ENCODE results near the gene CNTN5.

The CNTN5 gene

DNA sequence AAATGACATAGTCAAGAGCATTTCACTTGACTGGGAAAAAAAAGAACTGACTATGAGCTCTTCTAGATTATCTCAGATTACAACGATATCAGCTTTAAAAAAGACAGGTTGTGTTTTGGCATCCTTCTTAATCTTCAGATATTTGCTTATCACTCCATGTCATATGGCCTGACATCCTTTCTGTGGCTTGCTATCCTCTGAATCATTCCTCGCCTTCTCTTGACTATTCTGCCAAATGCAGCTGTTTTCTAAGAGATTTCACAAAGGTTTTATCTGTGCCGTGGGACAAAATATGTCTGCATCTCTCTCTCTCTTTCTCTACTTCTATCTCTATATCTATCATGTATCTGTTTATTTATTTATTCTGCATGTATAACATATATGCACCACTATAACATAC, 746.1 kb downstream of the CNTN5 start:
- Histone ChIP-seq H2AK5ac (ENCODE audit: low read length) (no peak overlapping the region), H3K27ac (ENCODE audit: low read depth, low read length) (no peak overlapping the region), H3K4me1 (ENCODE audit: control insufficient read depth in 1 of 2, insufficient read depth in 2 of 2, low read length in 2 of 2) (no peaks in the 10 kb centered on the region), H3K4ac (ENCODE audit: low read depth, low read length) (no peak overlapping the region), H3K18ac (ENCODE audit: low read length) (no peak overlapping the region), H2BK12ac (ENCODE audit: low read length) (no peak overlapping the region), H3K23ac (ENCODE audit: low read length) (no peak overlapping the region), H2BK120ac (ENCODE audit: insufficient read depth, low read length, poor library complexity) (no peak overlapping the region), H3K9ac (ENCODE audit: low read length) (no peak overlapping the region), H3K4me2 (ENCODE audit: low read length) (no peak overlapping the region), H4K8ac (ENCODE audit: low read depth, low read length) (no peak overlapping the region), H3K4me3 (ENCODE audit: low read depth, low read length) (no peak overlapping the region), H2AFZ (ENCODE audit: insufficient read depth, low read length, poor library complexity) (no peak overlapping the region), H3K9me3 (ENCODE audit: insufficient read depth, low read depth, low read length) (no peaks in the 10 kb centered on the region), H4K12ac (ENCODE audit: low read depth, low read length) (no peak overlapping the region), H4K91ac (ENCODE audit: low read depth, low read length) (no peak overlapping the region), H3K79me1 (ENCODE audit: low read length) (no peaks in the 10 kb centered on the region), H2BK5ac (ENCODE audit: low read depth, low read length, poor library complexity) (no peak overlapping the region), H3K14ac (ENCODE audit: low read length) (no peak overlapping the region), H3K36me3 (ENCODE audit: control insufficient read depth in 1 of 2, insufficient read depth in 2 of 2, low read length in 2 of 2) (no peaks in the 10 kb centered on the region), H3K79me2 (ENCODE audit: control insufficient read depth, insufficient read depth, low read length, poor library complexity) (no peaks in the 10 kb centered on the region), H3K27me3 (ENCODE audit: insufficient read depth, low read length) (no peaks in the 10 kb centered on the region)
- DNase-seq, result no peak
- WGBS (ENCODE audit: extremely low coverage, insufficient coverage, insufficient read length), result no CpG with 5 or more reads among the region's 3 CpGs

DNA sequence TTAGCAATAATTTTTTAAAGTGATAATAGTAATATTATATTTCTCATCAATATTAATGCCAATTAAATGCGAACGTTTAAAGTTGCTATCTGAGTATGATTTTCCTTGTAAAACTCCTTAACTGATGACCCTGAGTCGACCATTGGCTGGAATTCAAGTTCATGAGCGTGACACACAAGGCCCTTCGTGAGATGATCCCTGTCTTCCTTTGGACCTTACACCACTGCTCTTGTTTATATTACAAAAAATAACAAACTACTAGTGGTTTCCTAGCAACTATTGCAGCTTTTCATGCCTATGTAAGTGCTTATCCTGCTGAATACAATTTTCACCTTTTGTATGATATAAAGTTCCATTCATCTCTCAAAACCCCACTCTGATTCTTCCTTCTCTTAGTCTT, 752.9 kb downstream of the CNTN5 start:
- Histone ChIP-seq H3K36me3 (ENCODE audit: control insufficient read depth in 1 of 2, insufficient read depth in 2 of 2, low read length in 2 of 2) (no peaks in the 10 kb centered on the region), H3K4me2 (ENCODE audit: low read length) (no peak overlapping the region), H3K4me1 (ENCODE audit: control insufficient read depth in 1 of 2, insufficient read depth in 2 of 2, low read length in 2 of 2) (no peaks in the 10 kb centered on the region), H2AK5ac (ENCODE audit: low read length) (no peak overlapping the region), H4K91ac (ENCODE audit: low read depth, low read length) (no peak overlapping the region), H3K14ac (ENCODE audit: low read length) (no peak overlapping the region), H4K12ac (ENCODE audit: low read depth, low read length) (no peak overlapping the region), H3K9me3 (ENCODE audit: insufficient read depth, low read depth, low read length) (no peaks in the 10 kb centered on the region), H3K79me1 (ENCODE audit: low read length) (no peaks in the 10 kb centered on the region), H4K8ac (ENCODE audit: low read depth, low read length) (no peak overlapping the region), H2AFZ (ENCODE audit: insufficient read depth, low read length, poor library complexity) (no peak overlapping the region), H3K9ac (ENCODE audit: low read length) (no peak overlapping the region), H3K18ac (ENCODE audit: low read length) (no peak overlapping the region), H2BK120ac (ENCODE audit: insufficient read depth, low read length, poor library complexity) (no peak overlapping the region), H2BK5ac (ENCODE audit: low read depth, low read length, poor library complexity) (no peak overlapping the region), H3K27ac (ENCODE audit: low read depth, low read length) (no peak overlapping the region), H3K27me3 (ENCODE audit: insufficient read depth, low read length) (no peaks in the 10 kb centered on the region), H3K4me3 (ENCODE audit: low read depth, low read length) (no peak overlapping the region), H3K79me2 (ENCODE audit: control insufficient read depth, insufficient read depth, low read length, poor library complexity) (no peaks in the 10 kb centered on the region), H3K23ac (ENCODE audit: low read length) (no peak overlapping the region), H2BK12ac (ENCODE audit: low read length) (no peak overlapping the region), H3K4ac (ENCODE audit: low read depth, low read length) (no peak overlapping the region)
- no CpG with 5 or more reads among the region's 5 CpGs for WGBS (ENCODE audit: extremely low coverage, insufficient coverage, insufficient read length)
- DNase-seq, result no peak

DNA sequence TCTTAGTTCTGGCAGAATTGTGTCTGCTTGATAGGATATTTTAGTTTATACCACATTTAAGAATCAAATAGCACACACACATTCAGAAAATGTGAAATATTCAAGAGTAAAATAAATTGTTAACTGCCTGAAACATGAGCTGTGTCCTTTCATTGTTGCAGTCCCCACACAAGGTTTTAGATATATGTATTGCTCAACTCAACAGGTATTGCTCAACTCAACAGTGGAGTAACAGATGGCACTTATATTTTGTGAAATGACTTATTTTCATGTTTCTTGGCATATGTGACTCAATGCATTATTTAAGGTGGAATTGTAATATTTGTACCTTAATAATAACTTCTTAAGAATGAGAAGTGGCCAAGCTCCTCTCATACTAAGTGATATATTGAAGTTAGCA, 760.3 kb downstream of the CNTN5 start:
- no peak overlapping the region for H2AK5ac ChIP-seq (ENCODE audit: low read length)
- no peaks in the 10 kb centered on the region for H3K36me3 ChIP-seq (ENCODE audit: control insufficient read depth in 1 of 2, insufficient read depth in 2 of 2, low read length in 2 of 2)
- no peaks in the 10 kb centered on the region for H3K4me1 ChIP-seq (ENCODE audit: control insufficient read depth in 1 of 2, insufficient read depth in 2 of 2, low read length in 2 of 2)
- no peak overlapping the region for H3K18ac ChIP-seq (ENCODE audit: low read length)
- DNase-seq, result no peak
- no peak overlapping the region for H4K12ac ChIP-seq (ENCODE audit: low read depth, low read length)
- no peak overlapping the region for H3K14ac ChIP-seq (ENCODE audit: low read length)
- no peak overlapping the region for H2AFZ ChIP-seq (ENCODE audit: insufficient read depth, low read length, poor library complexity)
- no peak overlapping the region for H4K91ac ChIP-seq (ENCODE audit: low read depth, low read length)
- no peak overlapping the region for H3K9ac ChIP-seq (ENCODE audit: low read length)
- H3K79me1 ChIP-seq (ENCODE audit: low read length), result no peaks in the 10 kb centered on the region
- no peak overlapping the region for H3K4ac ChIP-seq (ENCODE audit: low read depth, low read length)
- no peak overlapping the region for H2BK120ac ChIP-seq (ENCODE audit: insufficient read depth, low read length, poor library complexity)
- H3K79me2 ChIP-seq (ENCODE audit: control insufficient read depth, insufficient read depth, low read length, poor library complexity), result no peaks in the 10 kb centered on the region
- no peak overlapping the region for H3K23ac ChIP-seq (ENCODE audit: low read length)
- no peak overlapping the region for H2BK12ac ChIP-seq (ENCODE audit: low read length)
- no peaks in the 10 kb centered on the region for H3K27me3 ChIP-seq (ENCODE audit: insufficient read depth, low read length)
- H3K27ac ChIP-seq (ENCODE audit: low read depth, low read length), result no peak overlapping the region
- no peak overlapping the region for H3K4me2 ChIP-seq (ENCODE audit: low read length)
- no peaks in the 10 kb centered on the region for H3K9me3 ChIP-seq (ENCODE audit: insufficient read depth, low read depth, low read length)
- no peak overlapping the region for H4K8ac ChIP-seq (ENCODE audit: low read depth, low read length)
- no peak overlapping the region for H2BK5ac ChIP-seq (ENCODE audit: low read depth, low read length, poor library complexity)
- no peak overlapping the region for H3K4me3 ChIP-seq (ENCODE audit: low read depth, low read length)

DNA sequence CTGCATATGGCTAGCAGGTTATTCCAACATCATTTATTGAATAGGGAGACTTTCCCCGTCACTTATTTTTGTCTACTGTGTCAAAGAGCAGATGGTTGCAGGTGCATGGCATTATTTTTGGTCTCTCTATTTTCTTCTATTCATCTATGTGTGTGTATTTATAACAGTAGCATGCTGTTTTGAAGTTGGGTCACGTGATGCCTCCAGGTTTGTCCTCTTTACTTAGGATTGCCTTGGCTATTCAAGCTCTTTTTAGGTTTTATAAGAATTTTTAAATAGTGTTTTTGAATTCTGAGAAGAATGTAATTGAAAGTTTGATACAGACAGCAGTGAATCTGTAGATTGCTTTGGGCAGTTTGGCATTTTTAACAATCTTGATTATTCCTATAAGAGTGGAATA, 770.6 kb downstream of the CNTN5 start:
- Histone ChIP-seq H3K79me1 (ENCODE audit: low read length) (no peaks in the 10 kb centered on the region), H4K91ac (ENCODE audit: low read depth, low read length) (no peak overlapping the region), H3K27me3 (ENCODE audit: insufficient read depth, low read length) (no peaks in the 10 kb centered on the region), H3K23ac (ENCODE audit: low read length) (no peak overlapping the region), H3K9ac (ENCODE audit: low read length) (no peak overlapping the region), H2BK12ac (ENCODE audit: low read length) (no peak overlapping the region), H2BK120ac (ENCODE audit: insufficient read depth, low read length, poor library complexity) (no peak overlapping the region), H3K27ac (ENCODE audit: low read depth, low read length) (no peak overlapping the region), H3K4me1 (ENCODE audit: control insufficient read depth in 1 of 2, insufficient read depth in 2 of 2, low read length in 2 of 2) (no peaks in the 10 kb centered on the region), H2AFZ (ENCODE audit: insufficient read depth, low read length, poor library complexity) (no peak overlapping the region), H4K8ac (ENCODE audit: low read depth, low read length) (no peak overlapping the region), H3K9me3 (ENCODE audit: insufficient read depth, low read depth, low read length) (peaks cover 2% of the 10 kb centered on the region), H3K36me3 (ENCODE audit: control insufficient read depth in 1 of 2, insufficient read depth in 2 of 2, low read length in 2 of 2) (no peaks in the 10 kb centered on the region), H4K12ac (ENCODE audit: low read depth, low read length) (no peak overlapping the region), H3K4ac (ENCODE audit: low read depth, low read length) (no peak overlapping the region), H2BK5ac (ENCODE audit: low read depth, low read length, poor library complexity) (no peak overlapping the region), H3K18ac (ENCODE audit: low read length) (no peak overlapping the region), H2AK5ac (ENCODE audit: low read length) (no peak overlapping the region), H3K79me2 (ENCODE audit: control insufficient read depth, insufficient read depth, low read length, poor library complexity) (no peaks in the 10 kb centered on the region), H3K4me2 (ENCODE audit: low read length) (no peak overlapping the region), H3K14ac (ENCODE audit: low read length) (no peak overlapping the region), H3K4me3 (ENCODE audit: low read depth, low read length) (no peak overlapping the region)
- no peak for DNase-seq
- no CpG with 5 or more reads among the region's 2 CpGs for WGBS (ENCODE audit: extremely low coverage, insufficient coverage, insufficient read length)

DNA sequence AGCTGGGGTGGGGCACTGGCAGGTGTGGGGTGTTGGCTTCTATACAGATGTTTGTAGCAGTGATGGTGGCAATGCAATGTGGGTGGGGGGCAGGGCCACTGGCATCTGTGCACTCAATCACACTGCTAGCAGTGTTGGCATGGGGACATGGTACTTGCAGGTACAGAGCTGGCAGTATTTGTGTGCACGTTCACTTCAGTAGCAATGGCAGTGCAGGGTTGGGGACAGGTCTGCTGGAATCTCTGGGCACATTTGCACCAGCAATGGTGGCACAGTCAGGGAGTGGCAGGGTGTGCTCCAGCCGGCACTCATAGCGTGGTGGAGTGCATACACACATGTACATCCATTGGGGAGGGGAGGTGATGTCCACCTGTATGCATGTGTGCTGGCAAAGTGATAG, 775.2 kb downstream of the CNTN5 start:
- H3K79me2 ChIP-seq (ENCODE audit: control insufficient read depth, insufficient read depth, low read length, poor library complexity), result no peaks in the 10 kb centered on the region
- no peak overlapping the region for H3K14ac ChIP-seq (ENCODE audit: low read length)
- no peak overlapping the region for H3K27ac ChIP-seq (ENCODE audit: low read depth, low read length)
- H3K23ac ChIP-seq (ENCODE audit: low read length), result no peak overlapping the region
- H2AK5ac ChIP-seq (ENCODE audit: low read length), result no peak overlapping the region
- H3K4me3 ChIP-seq (ENCODE audit: low read depth, low read length), result no peak overlapping the region
- H3K9ac ChIP-seq (ENCODE audit: low read length), result no peak overlapping the region
- H2BK120ac ChIP-seq (ENCODE audit: insufficient read depth, low read length, poor library complexity), result no peak overlapping the region
- H4K8ac ChIP-seq (ENCODE audit: low read depth, low read length), result no peak overlapping the region
- no peak overlapping the region for H4K12ac ChIP-seq (ENCODE audit: low read depth, low read length)
- H3K9me3 ChIP-seq (ENCODE audit: insufficient read depth, low read depth, low read length), result peaks cover 2% of the 10 kb centered on the region
- no peak overlapping the region for H3K4ac ChIP-seq (ENCODE audit: low read depth, low read length)
- no peaks in the 10 kb centered on the region for H3K27me3 ChIP-seq (ENCODE audit: insufficient read depth, low read length)
- no peak overlapping the region for H3K4me2 ChIP-seq (ENCODE audit: low read length)
- H3K79me1 ChIP-seq (ENCODE audit: low read length), result no peaks in the 10 kb centered on the region
- H2AFZ ChIP-seq (ENCODE audit: insufficient read depth, low read length, poor library complexity), result no peak overlapping the region
- H3K4me1 ChIP-seq (ENCODE audit: control insufficient read depth in 1 of 2, insufficient read depth in 2 of 2, low read length in 2 of 2), result no peaks in the 10 kb centered on the region
- H3K36me3 ChIP-seq (ENCODE audit: control insufficient read depth in 1 of 2, insufficient read depth in 2 of 2, low read length in 2 of 2), result no peaks in the 10 kb centered on the region
- H2BK5ac ChIP-seq (ENCODE audit: low read depth, low read length, poor library complexity), result no peak overlapping the region
- H4K91ac ChIP-seq (ENCODE audit: low read depth, low read length), result no peak overlapping the region
- no CpG with 5 or more reads among the region's 3 CpGs for WGBS (ENCODE audit: extremely low coverage, insufficient coverage, insufficient read length)
- no peak overlapping the region for H3K18ac ChIP-seq (ENCODE audit: low read length)
- DNase-seq, result no peak
- H2BK12ac ChIP-seq (ENCODE audit: low read length), result no peak overlapping the region
